Measurements from ENCODE around the gene PAN3.

PAN3 gene

GRCh38 chr13:28100150-28101121 is 37.9 kb upstream of the PAN3 start, which contains the start of gene FLT3 (continued):
- no peak for TF ChIP-seq ZNF843 (tag by site-specific recombination; IDR thresholded peaks at IDR 0.05)
- TF ChIP-seq GLI4 (tag by site-specific recombination; IDR thresholded peaks at IDR 0.05) = no peak
- no peak for TF ChIP-seq ZFP37 (tag by site-specific recombination; IDR thresholded peaks at IDR 0.05)
- TF ChIP-seq SP2 (tag by site-specific recombination; IDR thresholded peaks at IDR 0.05) = peak; percentile 55
- TF ChIP-seq ZNF768 (tag by site-specific recombination; IDR thresholded peaks at IDR 0.05) = no peak
- peak; percentile 53; the same call in 1 of the 2 replicates for TF ChIP-seq YY1 (tag by site-specific recombination; IDR thresholded peaks at IDR 0.05)
- no peak for TF ChIP-seq ZNF23 (tag by site-specific recombination; IDR thresholded peaks at IDR 0.05; ENCODE audit: borderline replicate concordance)
- TF ChIP-seq, protein P1, sequence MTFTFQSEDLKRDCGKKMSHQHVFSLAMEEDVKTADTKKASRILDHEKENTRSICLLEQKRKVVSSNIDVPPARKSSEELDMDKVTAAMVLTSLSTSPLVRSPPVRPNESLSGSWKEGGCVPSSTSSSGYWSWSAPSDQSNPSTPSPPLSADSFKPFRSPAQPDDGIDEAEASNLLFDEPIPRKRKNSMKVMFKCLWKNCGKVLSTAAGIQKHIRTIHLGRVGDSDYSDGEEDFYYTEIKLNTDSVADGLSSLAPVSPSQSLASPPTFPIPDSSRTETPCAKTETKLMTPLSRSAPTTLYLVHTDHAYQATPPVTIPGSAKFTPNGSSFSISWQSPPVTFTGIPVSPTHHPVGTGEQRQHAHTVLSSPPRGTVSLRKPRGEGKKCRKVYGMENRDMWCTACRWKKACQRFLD (tag by site-specific recombination; IDR thresholded peaks at IDR 0.05) = no peak
- TF ChIP-seq ZNF341 (tag by site-specific recombination; IDR thresholded peaks at IDR 0.05; ENCODE audit: low read depth) = no peak
- TF ChIP-seq SCRT1 (tag by site-specific recombination; IDR thresholded peaks at IDR 0.05; ENCODE audit: borderline replicate concordance) = no peak
- no peak for TF ChIP-seq ZNF112 (tag by site-specific recombination; IDR thresholded peaks at IDR 0.05)
- no peak for TF ChIP-seq ZNF157 (tag by site-specific recombination; IDR thresholded peaks at IDR 0.05)
- no peak for TF ChIP-seq ZNF664 (tag by site-specific recombination; IDR thresholded peaks at IDR 0.05)
- no peak for TF ChIP-seq ZNF16 (tag by site-specific recombination; IDR thresholded peaks at IDR 0.05; ENCODE audit: low read depth)
- TF ChIP-seq ZNF555 (tag by site-specific recombination; conservative IDR thresholded peaks at IDR 0.05) = no peak
- no peak for TF ChIP-seq MEIS1 (CRISPR knock-in tag; IDR thresholded peaks at IDR 0.05; ENCODE audit: borderline replicate concordance)
- peak; percentile 63; the same call in 1 of the 2 replicates for TF ChIP-seq ZNF561 (tag by site-specific recombination; IDR thresholded peaks at IDR 0.05; ENCODE audit: borderline replicate concordance)
- TF ChIP-seq ZNF624 (tag by site-specific recombination; IDR thresholded peaks at IDR 0.05) = no peak
- TF ChIP-seq ZNF10 (tag by site-specific recombination; IDR thresholded peaks at IDR 0.05) = no peak
- no peak for TF ChIP-seq ZNF26 (tag by site-specific recombination; IDR thresholded peaks at IDR 0.05)
- TF ChIP-seq, protein P2, sequence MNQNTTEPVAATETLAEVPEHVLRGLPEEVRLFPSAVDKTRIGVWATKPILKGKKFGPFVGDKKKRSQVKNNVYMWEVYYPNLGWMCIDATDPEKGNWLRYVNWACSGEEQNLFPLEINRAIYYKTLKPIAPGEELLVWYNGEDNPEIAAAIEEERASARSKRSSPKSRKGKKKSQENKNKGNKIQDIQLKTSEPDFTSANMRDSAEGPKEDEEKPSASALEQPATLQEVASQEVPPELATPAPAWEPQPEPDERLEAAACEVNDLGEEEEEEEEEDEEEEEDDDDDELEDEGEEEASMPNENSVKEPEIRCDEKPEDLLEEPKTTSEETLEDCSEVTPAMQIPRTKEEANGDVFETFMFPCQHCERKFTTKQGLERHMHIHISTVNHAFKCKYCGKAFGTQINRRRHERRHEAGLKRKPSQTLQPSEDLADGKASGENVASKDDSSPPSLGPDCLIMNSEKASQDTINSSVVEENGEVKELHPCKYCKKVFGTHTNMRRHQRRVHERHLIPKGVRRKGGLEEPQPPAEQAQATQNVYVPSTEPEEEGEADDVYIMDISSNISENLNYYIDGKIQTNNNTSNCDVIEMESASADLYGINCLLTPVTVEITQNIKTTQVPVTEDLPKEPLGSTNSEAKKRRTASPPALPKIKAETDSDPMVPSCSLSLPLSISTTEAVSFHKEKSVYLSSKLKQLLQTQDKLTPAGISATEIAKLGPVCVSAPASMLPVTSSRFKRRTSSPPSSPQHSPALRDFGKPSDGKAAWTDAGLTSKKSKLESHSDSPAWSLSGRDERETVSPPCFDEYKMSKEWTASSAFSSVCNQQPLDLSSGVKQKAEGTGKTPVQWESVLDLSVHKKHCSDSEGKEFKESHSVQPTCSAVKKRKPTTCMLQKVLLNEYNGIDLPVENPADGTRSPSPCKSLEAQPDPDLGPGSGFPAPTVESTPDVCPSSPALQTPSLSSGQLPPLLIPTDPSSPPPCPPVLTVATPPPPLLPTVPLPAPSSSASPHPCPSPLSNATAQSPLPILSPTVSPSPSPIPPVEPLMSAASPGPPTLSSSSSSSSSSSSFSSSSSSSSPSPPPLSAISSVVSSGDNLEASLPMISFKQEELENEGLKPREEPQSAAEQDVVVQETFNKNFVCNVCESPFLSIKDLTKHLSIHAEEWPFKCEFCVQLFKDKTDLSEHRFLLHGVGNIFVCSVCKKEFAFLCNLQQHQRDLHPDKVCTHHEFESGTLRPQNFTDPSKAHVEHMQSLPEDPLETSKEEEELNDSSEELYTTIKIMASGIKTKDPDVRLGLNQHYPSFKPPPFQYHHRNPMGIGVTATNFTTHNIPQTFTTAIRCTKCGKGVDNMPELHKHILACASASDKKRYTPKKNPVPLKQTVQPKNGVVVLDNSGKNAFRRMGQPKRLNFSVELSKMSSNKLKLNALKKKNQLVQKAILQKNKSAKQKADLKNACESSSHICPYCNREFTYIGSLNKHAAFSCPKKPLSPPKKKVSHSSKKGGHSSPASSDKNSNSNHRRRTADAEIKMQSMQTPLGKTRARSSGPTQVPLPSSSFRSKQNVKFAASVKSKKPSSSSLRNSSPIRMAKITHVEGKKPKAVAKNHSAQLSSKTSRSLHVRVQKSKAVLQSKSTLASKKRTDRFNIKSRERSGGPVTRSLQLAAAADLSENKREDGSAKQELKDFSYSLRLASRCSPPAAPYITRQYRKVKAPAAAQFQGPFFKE (tag by site-specific recombination; IDR thresholded peaks at IDR 0.05; ENCODE audit: borderline replicate concordance) = no peak
- TF ChIP-seq CTCF (tag by site-specific recombination; IDR thresholded peaks at IDR 0.05) = no peak
- no peak; the same call in 1 of the 2 replicates for TF ChIP-seq ZNF335 (tag by site-specific recombination; conservative IDR thresholded peaks at IDR 0.05)
- TF ChIP-seq ZNF175 (tag by site-specific recombination; IDR thresholded peaks at IDR 0.05) = no peak
- TF ChIP-seq, protein P3, sequence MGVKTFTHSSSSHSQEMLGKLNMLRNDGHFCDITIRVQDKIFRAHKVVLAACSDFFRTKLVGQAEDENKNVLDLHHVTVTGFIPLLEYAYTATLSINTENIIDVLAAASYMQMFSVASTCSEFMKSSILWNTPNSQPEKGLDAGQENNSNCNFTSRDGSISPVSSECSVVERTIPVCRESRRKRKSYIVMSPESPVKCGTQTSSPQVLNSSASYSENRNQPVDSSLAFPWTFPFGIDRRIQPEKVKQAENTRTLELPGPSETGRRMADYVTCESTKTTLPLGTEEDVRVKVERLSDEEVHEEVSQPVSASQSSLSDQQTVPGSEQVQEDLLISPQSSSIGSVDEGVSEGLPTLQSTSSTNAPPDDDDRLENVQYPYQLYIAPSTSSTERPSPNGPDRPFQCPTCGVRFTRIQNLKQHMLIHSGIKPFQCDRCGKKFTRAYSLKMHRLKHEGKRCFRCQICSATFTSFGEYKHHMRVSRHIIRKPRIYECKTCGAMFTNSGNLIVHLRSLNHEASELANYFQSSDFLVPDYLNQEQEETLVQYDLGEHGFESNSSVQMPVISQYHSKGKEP (tag by site-specific recombination; IDR thresholded peaks at IDR 0.05) = peak; percentile 65
- no peak for TF ChIP-seq ZNF146 (tag by site-specific recombination; IDR thresholded peaks at IDR 0.05)
- peak; percentile 20; the same call in 1 of the 2 replicates for TF ChIP-seq GLIS2 (tag by site-specific recombination; IDR thresholded peaks at IDR 0.05)
- TF ChIP-seq ZNF558 (tag by site-specific recombination; IDR thresholded peaks at IDR 0.05) = no peak

Measured in HEK293 (cell line).